Immature natural killer cell (primary cell): Measurements from ENCODE around the gene RLBP1. TPM values are rescaled to one million over a fixed set of nuclear protein-coding genes. Genes with fewer than 3 reads are reported as not detected.

Experiments used
- DNase-seq, 3 donors: peaks; one replicate each; pipeline ENCODE4 v3.0.0; 2022; ENCODE audit warnings: mixed read lengths in 1 of 3
- H3K27ac Mint-ChIP-seq, 6 donors: one replicate each; pipeline ENCODE4 v1.8.0; 2020; ENCODE audit warnings: mixed read lengths in 6 of 6, mild to moderate bottlenecking in 5 of 6, inconsistent platforms in 4 of 6, moderate library complexity in 3 of 6
- H3K27me3 Mint-ChIP-seq, 3 donors: one replicate each; pipeline ENCODE4 v1.8.0; 2020 to 2021; ENCODE audit warnings: low read depth in 3 of 3, mild to moderate bottlenecking in 3 of 3, mixed read lengths in 3 of 3, moderate library complexity in 3 of 3, inconsistent platforms in 1 of 3
- H3K36me3 Mint-ChIP-seq, 3 donors: one replicate each; pipeline ENCODE4 v1.8.0; 2020; ENCODE audit warnings: mixed read lengths in 3 of 3, inconsistent platforms in 2 of 3, mild to moderate bottlenecking in 2 of 3
- H3K4me1 Mint-ChIP-seq, 2 donors: one replicate each; pipeline ENCODE4 v1.8.0; 2020; ENCODE audit warnings: inconsistent platforms in 2 of 2, mild to moderate bottlenecking in 2 of 2, mixed read lengths in 2 of 2, moderate library complexity in 1 of 2
- H3K4me3 Mint-ChIP-seq, 5 donors: one replicate each; pipeline ENCODE4 v1.8.0; 2020; ENCODE audit warnings: mild to moderate bottlenecking in 5 of 5, mixed read lengths in 5 of 5, inconsistent platforms in 3 of 5, moderate library complexity in 3 of 5
- H3K9me3 Mint-ChIP-seq, 6 donors: one replicate each; pipeline ENCODE4 v1.8.0; 2020; ENCODE audit warnings: mild to moderate bottlenecking in 6 of 6, mixed read lengths in 6 of 6, inconsistent platforms in 4 of 6, moderate library complexity in 3 of 6
- polyA plus RNA-seq, 3 donors: library from polyadenylated mRNA; unstranded; fragments of 300-500 nt; fragmentation: Illumina TruSeq; gene quantifications; one replicate each; pipeline ENCODE4 v1.2.3, GENCODE V29; 2021

The RLBP1 gene
- polyA plus RNA-seq, 3 donors from 2014 or later: 0.35 TPM; not detected in 2

GRCh38 chr15:89225588-89225987, 4.2 kb upstream of the RLBP1 start:
- Mint-ChIP-seq H3K4me3 (no peak overlapping the region), H3K27ac (no peak overlapping the region), H3K4me1 (no peaks in the 10 kb centered on the region), H3K36me3 (no peaks in the 10 kb centered on the region), H3K27me3 (peaks cover 2 to 6% (median 2%) of the 10 kb centered on the region in 3 donors), H3K9me3 (no peaks in the 10 kb centered on the region)
- no peak for DNase-seq

GRCh38 chr15:89218531-89218930, 2.8 kb downstream of the RLBP1 start:
- Mint-ChIP-seq H3K36me3 (no peaks in the 10 kb centered on the region), H3K27me3 (peaks cover 0 to 7% (median 1%) of the 10 kb centered on the region in 3 donors), H3K4me3 (no peak overlapping the region), H3K27ac (no peak overlapping the region), H3K4me1 (no peaks in the 10 kb centered on the region), H3K9me3 (no peaks in the 10 kb centered on the region)
- DNase-seq: no peak

- Mint-ChIP-seq H3K9me3 (no peaks in the 10 kb centered on the region), H3K27me3 (peaks cover 0 to 7% (median 1%) of the 10 kb centered on the region in 3 donors), H3K27ac (no peak overlapping the region), H3K4me1 (no peaks in the 10 kb centered on the region), H3K36me3 (no peaks in the 10 kb centered on the region), H3K4me3 (no peak overlapping the region)
- DNase-seq: no peak
Observed at GRCh38 chr15:89217686-89218376, 3.5 kb downstream of the RLBP1 start.

GRCh38 chr15:89217031-89217430, 4.3 kb downstream of the RLBP1 start:
- Mint-ChIP-seq H3K27me3 (peaks cover 0 to 7% (median 1%) of the 10 kb centered on the region in 3 donors), H3K27ac (no peak overlapping the region), H3K9me3 (no peaks in the 10 kb centered on the region), H3K4me1 (no peaks in the 10 kb centered on the region), H3K4me3 (no peak overlapping the region), H3K36me3 (no peaks in the 10 kb centered on the region)
- no peak for DNase-seq

GRCh38 chr15:89215627-89216026, 5.8 kb downstream of the RLBP1 start:
- Mint-ChIP-seq H3K36me3 (no peaks in the 10 kb centered on the region), H3K27ac (no peak overlapping the region), H3K4me1 (no peaks in the 10 kb centered on the region), H3K9me3 (no peaks in the 10 kb centered on the region), H3K27me3 (peaks cover 0 to 7% (median 1%) of the 10 kb centered on the region in 3 donors), H3K4me3 (no peak overlapping the region)
- DNase-seq: no peak

GRCh38 chr15:89211678-89212170, 9.7 kb downstream of the RLBP1 start:
- Mint-ChIP-seq H3K27me3 (peaks cover 0 to 1% (median 0%) of the 10 kb centered on the region in 3 donors), H3K36me3 (no peaks in the 10 kb centered on the region), H3K4me3 (no peak overlapping the region), H3K4me1 (peaks cover 5 to 6% of the 10 kb centered on the region in 2 donors), H3K9me3 (no peaks in the 10 kb centered on the region), H3K27ac (no peak overlapping the region)
- DNase-seq: no peak

GRCh38 chr15:89209057-89209456, 12.3 kb downstream of the RLBP1 start:
- Mint-ChIP-seq H3K4me3 (no peak overlapping the region), H3K27ac (no peak overlapping the region), H3K27me3 (peaks cover 6 to 8% (median 7%) of the 10 kb centered on the region in 3 donors), H3K36me3 (no peaks in the 10 kb centered on the region), H3K9me3 (no peaks in the 10 kb centered on the region), H3K4me1 (peaks cover 27 to 32% of the 10 kb centered on the region in 2 donors)
- no peak for DNase-seq

- H3K27me3 Mint-ChIP-seq: peaks cover 6 to 9% (median 7%) of the 10 kb centered on the region in 3 donors
- DNase-seq: no peak
- no peak overlapping the region for H3K27ac Mint-ChIP-seq
- peaks cover 0 to 3% (median 0%) of the 10 kb centered on the region in 3 donors for H3K36me3 Mint-ChIP-seq
- H3K9me3 Mint-ChIP-seq: no peaks in the 10 kb centered on the region
- no peak overlapping the region for H3K4me3 Mint-ChIP-seq
- peaks cover 35 to 40% of the 10 kb centered on the region in 2 donors for H3K4me1 Mint-ChIP-seq
Observed at GRCh38 chr15:89208256-89208655, 13.1 kb downstream of the RLBP1 start.

- H3K27me3 Mint-ChIP-seq: peaks cover 6 to 9% (median 7%) of the 10 kb centered on the region in 3 donors
- DNase-seq: peak; percentile 65 to 66 (median 66)
- peak overlapping the region in 3 of 6 donors; percentile 59 to 67 (median 65) for H3K27ac Mint-ChIP-seq
- H3K4me1 Mint-ChIP-seq: peaks cover 40 to 51% of the 10 kb centered on the region in 2 donors
- peak overlapping the region; percentile 38 to 73 (median 67) for H3K4me3 Mint-ChIP-seq
- H3K36me3 Mint-ChIP-seq: peaks cover 0 to 4% (median 0%) of the 10 kb centered on the region in 3 donors
- H3K9me3 Mint-ChIP-seq: no peaks in the 10 kb centered on the region
Observed at GRCh38 chr15:89206908-89207331, 14.5 kb downstream of the RLBP1 start.

GRCh38 chr15:89205991-89206585, 15.3 kb downstream of the RLBP1 start:
- H3K27ac Mint-ChIP-seq: peak overlapping the region in 5 of 6 donors; percentile 36 to 76 (median 47)
- no peak for DNase-seq
- H3K4me1 Mint-ChIP-seq: peaks cover 40 to 55% of the 10 kb centered on the region in 2 donors
- peaks cover 6 to 9% (median 7%) of the 10 kb centered on the region in 3 donors for H3K27me3 Mint-ChIP-seq
- no peaks in the 10 kb centered on the region for H3K9me3 Mint-ChIP-seq
- peak overlapping the region in 4 of 5 donors; percentile 5 to 59 (median 34) for H3K4me3 Mint-ChIP-seq
- H3K36me3 Mint-ChIP-seq: peaks cover 0 to 9% (median 0%) of the 10 kb centered on the region in 3 donors

- H3K27me3 Mint-ChIP-seq: peaks cover 8 to 12% (median 9%) of the 10 kb centered on the region in 3 donors
- peaks cover 40 to 55% of the 10 kb centered on the region in 2 donors for H3K4me1 Mint-ChIP-seq
- H3K27ac Mint-ChIP-seq: peak overlapping the region; percentile 30 to 91 (median 78)
- H3K36me3 Mint-ChIP-seq: peaks cover 0 to 23% (median 0%) of the 10 kb centered on the region in 3 donors
- peak; percentile 51 to 62 (median 55) for DNase-seq
- no peaks in the 10 kb centered on the region for H3K9me3 Mint-ChIP-seq
- peak overlapping the region; percentile 42 to 74 (median 71) for H3K4me3 Mint-ChIP-seq
Observed at GRCh38 chr15:89203705-89204273, 17.6 kb downstream of the RLBP1 start.

GRCh38 chr15:89201465-89202005, 19.8 kb downstream of the RLBP1 start:
- peak overlapping the region in 2 of 6 donors; percentile 44 to 57 for H3K27ac Mint-ChIP-seq
- peaks cover 8 to 12% (median 9%) of the 10 kb centered on the region in 3 donors for H3K27me3 Mint-ChIP-seq
- no peak overlapping the region for H3K4me3 Mint-ChIP-seq
- H3K4me1 Mint-ChIP-seq: peaks cover 32 to 52% of the 10 kb centered on the region in 2 donors
- DNase-seq: no peak
- H3K36me3 Mint-ChIP-seq: peaks cover 4 to 36% (median 5%) of the 10 kb centered on the region in 3 donors
- no peaks in the 10 kb centered on the region for H3K9me3 Mint-ChIP-seq

GRCh38 chr15:89200182-89200581, 21.2 kb downstream of the RLBP1 start:
- H3K9me3 Mint-ChIP-seq: no peaks in the 10 kb centered on the region
- no peak overlapping the region for H3K4me3 Mint-ChIP-seq
- DNase-seq: no peak
- H3K36me3 Mint-ChIP-seq: peaks cover 8 to 47% (median 13%) of the 10 kb centered on the region in 3 donors
- peaks cover 23 to 39% of the 10 kb centered on the region in 2 donors for H3K4me1 Mint-ChIP-seq
- peak overlapping the region in 1 of 6 donors; percentile 49 for H3K27ac Mint-ChIP-seq
- peaks cover 6 to 12% (median 9%) of the 10 kb centered on the region in 3 donors for H3K27me3 Mint-ChIP-seq
